Endothelial cell of umbilical vein (primary cell): ENCODE data around the gene CYP1B1. TPM values are rescaled to one million over a fixed set of nuclear protein-coding genes. Genes with fewer than 3 reads are reported as not detected.

Experiments used
- BruUV-seq: library from RNA; stranded (reverse); fragments of 400-500 nt; replicated peaks from 2 replicates; lab custom pipeline; 2021; lab: Mats Ljungman, UMichigan
- CTCF ChIA-PET: fragments of 300-600, 350-600 bp; sonication (Branson Sonifier 250); formaldehyde crosslinking; loops from one replicate; lab custom pipeline; 2021; ENCODE audit warnings: antibody characterized with exemption, inconsistent platforms; lab: Charles Lee
- POLR2A ChIA-PET: fragments of 300-600, 350-600 bp; sonication (Branson Sonifier 250); formaldehyde crosslinking; loops from one replicate; lab custom pipeline; 2021; ENCODE audit warnings: antibody characterized with exemption, inconsistent platforms; lab: Charles Lee
- DNase-seq: peaks from one replicate; pipeline ENCODE4 v3.0.0-alpha.2; 2011; ENCODE audit warnings: low read depth, low spot score
- FAIRE-seq: peaks from 2 replicates; lab custom pipeline; 2011; peaks lifted over from hg19 to GRCh38; lab: Jason Lieb, UNC
- H2AFZ ChIP-seq: 2 replicates; pipeline ENCODE4 v1.6.0; 2012; ENCODE audit warnings: low read depth, low read length, control low read depth, inconsistent platforms
- H3K27ac ChIP-seq: 2 replicates; pipeline ENCODE4 v1.5.1; 2011; ENCODE audit warnings: low read depth, mild to moderate bottlenecking, control low read depth, low read length, moderate library complexity; ENCODE audit not compliant: insufficient read depth
- H3K27me3 ChIP-seq, 2 experiments: 2 replicates each; pipeline versions ENCODE4 v1.6.0 to v1.6.1; 2011; ENCODE audit warnings: low read length in 2 of 2, mixed read lengths in 1 of 2; ENCODE audit not compliant: control insufficient read depth in 2 of 2, insufficient read depth in 2 of 2
- H3K36me3 ChIP-seq, 2 experiments: 2 replicates in 1 of 2; 3 replicates in 1 of 2; pipeline ENCODE4 v1.5.1; 2011; ENCODE audit warnings: low read length in 2 of 2, mild to moderate bottlenecking in 1 of 2, moderate library complexity in 1 of 2; ENCODE audit not compliant: control insufficient read depth in 2 of 2, insufficient read depth in 2 of 2; ENCODE audit errors: extremely low read depth in 1 of 2
- H3K4me1 ChIP-seq: 3 replicates; pipeline ENCODE4 v1.5.1; 2011; ENCODE audit warnings: mild to moderate bottlenecking, low read length; ENCODE audit not compliant: control insufficient read depth, insufficient read depth; ENCODE audit errors: extremely low read depth
- H3K4me2 ChIP-seq: 2 replicates; pipeline ENCODE4 v1.6.1; 2011; ENCODE audit warnings: low read length, control low read depth, mixed read lengths; ENCODE audit not compliant: insufficient read depth
- H3K4me3 ChIP-seq, 3 experiments: fragments of 200-600 bp in 1 of 3; sonication (generic), shearing (Covaris generic) in 1 of 3; replicated peaks in 1 of 3; 2 replicates each; pipeline ENCODE4 v1.5.1; 2011 to 2016; ENCODE audit warnings: control low read depth in 3 of 3, low read length in 3 of 3, mild to moderate bottlenecking in 2 of 3, inconsistent platforms in 1 of 3, low read depth in 1 of 3, moderate library complexity in 1 of 3; ENCODE audit not compliant: insufficient read depth in 1 of 3
- H3K79me2 ChIP-seq: 2 replicates; pipeline ENCODE4 v1.6.0; 2012; ENCODE audit warnings: low read length, inconsistent platforms; ENCODE audit not compliant: control insufficient read depth, insufficient read depth
- H3K9ac ChIP-seq: replicated peaks from 2 replicates; pipeline ENCODE3; 2011; ENCODE audit warnings: low read length, control low read depth; ENCODE audit not compliant: insufficient read depth; ENCODE audit errors: extremely low read depth
- H3K9me1 ChIP-seq: replicated peaks from 3 replicates; pipeline ENCODE4 v1.6.0; 2011; ENCODE audit warnings: mild to moderate bottlenecking, low read length; ENCODE audit not compliant: control insufficient read depth, insufficient read depth; ENCODE audit errors: extremely low read depth
- H3K9me3 ChIP-seq: replicated peaks from 2 replicates; pipeline ENCODE4 v1.5.1; 2012; ENCODE audit warnings: low read length, inconsistent platforms; ENCODE audit not compliant: control insufficient read depth, insufficient read depth
- H4K20me1 ChIP-seq: replicated peaks from 2 replicates; pipeline ENCODE3; 2011; ENCODE audit warnings: mild to moderate bottlenecking, low read length; ENCODE audit not compliant: control insufficient read depth, insufficient read depth; ENCODE audit errors: extremely low read depth
- EZH2 ChIP-seq: IDR thresholded peaks from 2 replicates; pipeline ENCODE4 v1.6.1; 2012; ENCODE audit warnings: borderline replicate concordance, low read depth, mild to moderate bottlenecking, moderate library complexity, low read length, inconsistent platforms; ENCODE audit not compliant: severe bottlenecking
- FOS ChIP-seq: IDR thresholded peaks from 2 replicates; pipeline ENCODE4 v1.6.1; 2011; ENCODE audit warnings: mild to moderate bottlenecking, low read length, moderate library complexity, borderline replicate concordance; ENCODE audit not compliant: insufficient read depth
- GATA2 ChIP-seq: IDR thresholded peaks from 2 replicates; pipeline ENCODE4 v1.7.0; 2011; ENCODE audit warnings: low read depth, mild to moderate bottlenecking, moderate library complexity, mixed read lengths, low read length; ENCODE audit not compliant: insufficient read length, insufficient read depth
- JUN ChIP-seq: IDR thresholded peaks from 2 replicates; pipeline ENCODE4 v1.6.1; 2011; ENCODE audit warnings: borderline replicate concordance, low read depth; ENCODE audit not compliant: insufficient read length, insufficient read depth
- MYC ChIP-seq: IDR thresholded peaks from one replicate; pipeline ENCODE4 v1.6.1; 2011; ENCODE audit warnings: mild to moderate bottlenecking, low read depth, low read length
- POLR2A ChIP-seq: IDR thresholded peaks from 2 replicates; pipeline ENCODE4 v1.6.1; 2012; ENCODE audit warnings: low read depth, mild to moderate bottlenecking, control low read depth, low read length
- POLR2AphosphoS5 ChIP-seq: IDR thresholded peaks from 2 replicates; pipeline ENCODE4 v1.6.1; 2012; ENCODE audit warnings: low read depth, mild to moderate bottlenecking, control low read depth, low read length, moderate library complexity; ENCODE audit not compliant: insufficient read depth
- dilution Hi-C: fragments of 300-500 bp; cut with MboI; formaldehyde crosslinking; loops from one replicate; pipeline ENCODE4 v1.15.0; 2019; ENCODE audit warnings: low sequenced_read_pairs; ENCODE audit not compliant: extremely low pct_ligation_motif_present
- intact Hi-C: fragments of 100-400 bp; cut with micrococcal nuclease; formaldehyde crosslinking; loops from one replicate; pipeline ENCODE4 v1.10.0; 2022
- polyA plus RNA-seq, 4 experiments: library from polyadenylated mRNA; depleted of rRNA in 3 of 4; stranded (reverse) in 3 of 4; unstranded in 1 of 4; fragments of >200 nt; gene quantifications; 2 replicates each; pipeline versions ENCODE4 v1.2.1 to v1.2.3, GENCODE V29; 2011 to 2012; ENCODE audit warnings: missing spikeins in 1 of 4
- total RNA-seq: library from RNA; stranded (reverse); gene quantifications from 2 replicates; pipeline ENCODE4 v1.2.3, GENCODE V29; 2021
- TF ChIP-seq, protein P1 (sequence below): IDR thresholded peaks from 2 replicates; pipeline ENCODE4 v1.6.1; 2011; ENCODE audit not compliant: insufficient read depth, insufficient read length
- TF ChIP-seq, protein P2 (sequence below), 2 donors: IDR thresholded peaks; 1 replicate in 1 of 2; 2 replicates in 1 of 2; pipeline ENCODE4 v1.5.1; 2011; ENCODE audit warnings: low read length in 2 of 2, mild to moderate bottlenecking in 2 of 2, moderate library complexity in 2 of 2, control low read depth in 1 of 2, inconsistent platforms in 1 of 2, low read depth in 1 of 2; ENCODE audit not compliant: insufficient read depth in 1 of 2; ENCODE audit errors: extremely low read depth in 1 of 2

CYP1B1 gene
- total and polyA plus RNA-seq, 2 donors (not counting 3 experiments of a cell fraction or from before 2014, with no cell fraction given), result 0.01 TPM; not detected in 1

DNA sequence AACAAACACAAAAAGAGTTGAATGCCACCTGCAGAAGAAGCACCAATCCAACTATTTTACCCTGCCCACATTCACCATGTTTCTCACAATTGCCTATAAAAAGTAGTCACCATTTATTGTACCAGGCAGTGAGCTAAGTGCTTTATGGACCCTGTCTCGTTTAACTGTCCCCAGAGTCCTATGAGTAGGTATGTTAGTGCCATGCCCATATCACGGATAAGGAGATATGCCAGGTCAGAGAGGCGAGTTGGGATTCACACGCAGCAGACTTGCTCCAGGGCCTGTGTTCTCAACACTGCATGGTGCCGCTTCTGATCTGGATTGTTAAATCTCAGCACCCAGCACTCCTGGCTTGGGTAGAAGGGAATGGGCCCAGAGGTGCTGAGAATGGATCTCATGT is 49.1 kb upstream of the CYP1B1 start:
- no peaks in the 10 kb centered on the region for H3K9me1 ChIP-seq
- peaks cover 3 to 7% of the 10 kb centered on the region in 2 experiments for H3K27me3 ChIP-seq
- no peak overlapping the region for H2AFZ ChIP-seq
- no peaks in the 10 kb centered on the region for H4K20me1 ChIP-seq
- ChIA-PET CTCF (interaction anchor here (1.2 kb wide), 1 partner anchor 9 kb away, joined by 4 read pairs; no protein-coding TSS in a partner anchor), POLR2A (no interaction called here)
- FAIRE-seq (no peak), DNase-seq (no peak)
- no peak overlapping the region for H3K9ac ChIP-seq
- no peaks in the 10 kb centered on the region for H3K79me2 ChIP-seq
- intact Hi-C loops, result no loop called here
- dilution Hi-C loops, result no loop called here
- TF ChIP-seq EZH2, result no peak
- TF ChIP-seq MYC, result no peak
- TF ChIP-seq GATA2, result no peak
- TF ChIP-seq, protein P1, sequence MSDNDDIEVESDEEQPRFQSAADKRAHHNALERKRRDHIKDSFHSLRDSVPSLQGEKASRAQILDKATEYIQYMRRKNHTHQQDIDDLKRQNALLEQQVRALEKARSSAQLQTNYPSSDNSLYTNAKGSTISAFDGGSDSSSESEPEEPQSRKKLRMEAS, result no peak
- TF ChIP-seq POLR2AphosphoS5, result no peak
- no peak for TF ChIP-seq POLR2A
- no peak for TF ChIP-seq JUN
- no peak for TF ChIP-seq FOS
- TF ChIP-seq, protein P2, sequence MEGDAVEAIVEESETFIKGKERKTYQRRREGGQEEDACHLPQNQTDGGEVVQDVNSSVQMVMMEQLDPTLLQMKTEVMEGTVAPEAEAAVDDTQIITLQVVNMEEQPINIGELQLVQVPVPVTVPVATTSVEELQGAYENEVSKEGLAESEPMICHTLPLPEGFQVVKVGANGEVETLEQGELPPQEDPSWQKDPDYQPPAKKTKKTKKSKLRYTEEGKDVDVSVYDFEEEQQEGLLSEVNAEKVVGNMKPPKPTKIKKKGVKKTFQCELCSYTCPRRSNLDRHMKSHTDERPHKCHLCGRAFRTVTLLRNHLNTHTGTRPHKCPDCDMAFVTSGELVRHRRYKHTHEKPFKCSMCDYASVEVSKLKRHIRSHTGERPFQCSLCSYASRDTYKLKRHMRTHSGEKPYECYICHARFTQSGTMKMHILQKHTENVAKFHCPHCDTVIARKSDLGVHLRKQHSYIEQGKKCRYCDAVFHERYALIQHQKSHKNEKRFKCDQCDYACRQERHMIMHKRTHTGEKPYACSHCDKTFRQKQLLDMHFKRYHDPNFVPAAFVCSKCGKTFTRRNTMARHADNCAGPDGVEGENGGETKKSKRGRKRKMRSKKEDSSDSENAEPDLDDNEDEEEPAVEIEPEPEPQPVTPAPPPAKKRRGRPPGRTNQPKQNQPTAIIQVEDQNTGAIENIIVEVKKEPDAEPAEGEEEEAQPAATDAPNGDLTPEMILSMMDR (IDR thresholded peaks at IDR 0.05; ENCODE audit: extremely low read depth in 1 of 2, insufficient read depth in 1 of 2, low read depth in 1 of 2, low read length in 2 of 2), result no peak
- no peaks in the 10 kb centered on the region for H3K36me3 ChIP-seq
- no peaks in the 10 kb centered on the region for H3K4me1 ChIP-seq
- H3K27ac ChIP-seq, result no peak overlapping the region
- no peaks in the 10 kb centered on the region for H3K9me3 ChIP-seq
- H3K4me3 ChIP-seq, result no peak overlapping the region
- no TSS peak for BruUV-seq
- no peak overlapping the region for H3K4me2 ChIP-seq
